HG02870 (cell line): ENCODE results near the gene RPS15.
"Not testable (repeated sequence)": the region's sequence is repeated elsewhere in the genome, so short reads cannot be mapped to it uniquely, and the experiment has no call there.

Experiments used
- ATAC-seq: cut with Tn5 transposase; IDR thresholded peaks from one replicate; pipeline ENCODE4 v1.9.1; 2021; ENCODE audit warnings: mild to moderate bottlenecking, moderate library complexity; ENCODE audit not compliant: unreplicated experiment

The RPS15 gene

DNA sequence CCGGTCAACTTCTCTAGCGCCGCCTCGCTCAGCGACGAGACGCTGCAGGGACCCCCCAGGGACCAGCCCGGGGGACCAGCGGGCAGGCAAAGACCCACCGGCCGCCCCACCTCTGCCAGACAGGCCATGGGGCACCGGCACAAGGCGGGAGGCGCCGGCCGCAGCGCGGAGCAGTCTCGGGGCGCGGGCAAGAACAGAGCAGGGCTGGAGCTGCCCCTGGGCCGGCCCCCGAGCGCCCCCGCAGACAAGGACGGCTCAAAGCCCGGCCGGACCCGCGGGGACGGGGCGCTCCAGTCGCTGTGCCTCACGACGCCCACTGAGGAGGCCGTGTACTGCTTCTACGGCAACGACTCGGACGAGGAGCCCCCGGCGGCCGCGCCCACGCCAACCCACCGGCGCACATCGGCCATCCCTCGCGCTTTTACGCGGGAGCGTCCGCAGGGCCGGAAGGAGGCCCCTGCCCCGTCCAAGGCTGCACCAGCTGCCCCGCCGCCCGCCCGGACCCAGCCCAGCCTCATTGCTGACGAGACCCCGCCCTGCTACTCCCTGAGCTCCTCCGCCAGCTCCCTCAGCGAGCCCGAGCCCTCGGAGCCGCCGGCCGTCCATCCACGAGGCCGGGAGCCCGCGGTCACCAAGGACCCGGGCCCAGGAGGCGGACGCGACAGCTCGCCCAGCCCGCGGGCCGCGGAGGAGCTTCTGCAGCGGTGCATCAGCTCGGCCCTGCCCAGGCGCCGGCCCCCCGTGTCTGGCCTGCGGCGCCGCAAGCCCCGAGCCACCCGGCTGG lies 29.5 kb downstream of the RPS15 start:
- ATAC-seq, result no peak

DNA sequence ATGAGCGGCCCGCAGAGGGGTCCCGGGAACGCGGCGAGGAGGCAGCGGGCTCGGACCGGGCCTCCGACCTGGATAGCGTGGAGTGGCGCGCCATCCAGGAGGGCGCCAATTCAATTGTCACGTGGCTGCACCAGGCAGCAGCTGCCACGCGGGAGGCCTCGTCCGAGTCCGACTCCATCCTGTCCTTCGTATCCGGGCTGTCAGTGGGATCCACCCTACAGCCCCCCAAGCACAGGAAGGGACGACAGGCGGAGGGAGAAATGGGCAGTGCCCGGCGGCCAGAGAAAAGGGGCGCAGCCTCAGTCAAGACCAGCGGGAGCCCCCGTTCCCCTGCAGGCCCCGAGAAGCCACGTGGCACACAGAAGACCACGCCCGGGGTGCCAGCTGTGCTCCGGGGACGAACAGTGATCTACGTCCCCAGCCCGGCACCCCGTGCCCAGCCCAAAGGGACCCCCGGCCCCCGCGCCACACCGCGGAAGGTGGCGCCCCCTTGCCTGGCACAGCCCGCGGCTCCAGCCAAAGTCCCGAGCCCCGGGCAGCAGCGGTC lies 30.2 kb downstream of the RPS15 start:
- ATAC-seq, result no peak

DNA sequence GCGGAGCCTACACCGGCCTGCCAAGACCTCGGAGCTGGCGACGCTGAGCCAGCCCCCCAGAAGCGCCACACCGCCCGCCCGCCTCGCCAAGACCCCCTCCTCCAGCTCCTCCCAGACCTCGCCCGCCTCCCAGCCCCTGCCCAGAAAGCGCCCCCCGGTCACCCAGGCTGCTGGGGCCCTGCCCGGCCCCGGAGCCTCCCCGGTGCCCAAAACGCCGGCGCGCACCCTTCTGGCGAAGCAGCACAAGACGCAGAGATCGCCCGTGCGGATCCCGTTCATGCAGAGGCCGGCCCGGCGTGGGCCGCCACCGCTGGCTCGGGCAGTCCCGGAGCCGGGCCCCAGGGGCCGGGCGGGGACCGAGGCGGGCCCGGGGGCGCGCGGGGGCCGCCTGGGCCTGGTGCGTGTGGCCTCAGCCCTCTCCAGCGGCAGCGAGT lies 30.6 kb downstream of the RPS15 start:
- ATAC-seq, result no peak

DNA sequence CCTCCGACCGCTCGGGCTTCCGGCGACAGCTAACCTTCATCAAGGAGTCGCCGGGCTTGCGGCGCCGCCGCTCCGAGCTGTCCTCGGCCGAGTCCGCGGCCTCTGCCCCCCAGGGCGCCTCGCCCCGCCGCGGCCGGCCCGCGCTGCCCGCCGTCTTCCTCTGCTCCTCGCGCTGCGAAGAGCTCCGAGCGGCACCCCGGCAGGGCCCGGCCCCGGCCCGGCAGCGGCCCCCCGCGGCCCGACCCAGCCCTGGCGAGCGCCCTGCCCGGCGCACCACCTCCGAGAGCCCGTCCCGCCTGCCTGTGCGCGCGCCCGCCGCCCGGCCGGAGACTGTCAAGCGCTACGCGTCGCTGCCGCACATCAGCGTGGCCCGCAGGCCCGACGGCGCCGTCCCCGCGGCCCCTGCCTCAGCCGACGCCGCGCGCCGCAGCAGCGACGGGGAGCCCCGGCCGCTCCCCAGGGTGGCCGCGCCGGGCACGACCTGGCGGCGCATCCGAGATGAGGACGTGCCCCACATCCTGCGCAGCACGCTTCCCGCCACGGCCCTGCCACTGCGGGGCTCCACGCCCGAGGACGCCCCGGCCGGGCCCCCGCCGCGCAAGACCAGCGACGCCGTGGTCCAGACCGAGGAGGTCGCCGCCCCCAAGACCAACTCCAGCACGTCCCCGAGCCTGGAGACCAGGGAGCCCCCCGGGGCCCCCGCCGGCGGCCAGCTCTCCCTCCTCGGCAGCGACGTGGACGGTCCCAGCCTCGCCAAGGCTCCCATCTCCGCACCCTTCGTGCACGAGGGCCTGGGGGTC lies 31.3 kb downstream of the RPS15 start:
- ATAC-seq, result no peak

DNA sequence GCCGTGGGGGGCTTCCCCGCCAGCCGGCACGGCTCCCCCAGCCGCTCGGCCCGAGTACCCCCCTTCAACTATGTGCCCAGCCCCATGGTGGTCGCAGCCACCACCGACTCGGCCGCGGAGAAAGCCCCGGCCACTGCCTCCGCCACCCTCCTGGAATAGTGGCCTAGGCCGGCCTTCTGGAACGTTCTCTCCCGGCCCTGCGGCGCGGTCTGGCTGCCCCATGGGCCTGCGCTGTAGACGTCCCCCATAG lies 31.8 kb downstream of the RPS15 start:
- ATAC-seq, result no peak

DNA sequence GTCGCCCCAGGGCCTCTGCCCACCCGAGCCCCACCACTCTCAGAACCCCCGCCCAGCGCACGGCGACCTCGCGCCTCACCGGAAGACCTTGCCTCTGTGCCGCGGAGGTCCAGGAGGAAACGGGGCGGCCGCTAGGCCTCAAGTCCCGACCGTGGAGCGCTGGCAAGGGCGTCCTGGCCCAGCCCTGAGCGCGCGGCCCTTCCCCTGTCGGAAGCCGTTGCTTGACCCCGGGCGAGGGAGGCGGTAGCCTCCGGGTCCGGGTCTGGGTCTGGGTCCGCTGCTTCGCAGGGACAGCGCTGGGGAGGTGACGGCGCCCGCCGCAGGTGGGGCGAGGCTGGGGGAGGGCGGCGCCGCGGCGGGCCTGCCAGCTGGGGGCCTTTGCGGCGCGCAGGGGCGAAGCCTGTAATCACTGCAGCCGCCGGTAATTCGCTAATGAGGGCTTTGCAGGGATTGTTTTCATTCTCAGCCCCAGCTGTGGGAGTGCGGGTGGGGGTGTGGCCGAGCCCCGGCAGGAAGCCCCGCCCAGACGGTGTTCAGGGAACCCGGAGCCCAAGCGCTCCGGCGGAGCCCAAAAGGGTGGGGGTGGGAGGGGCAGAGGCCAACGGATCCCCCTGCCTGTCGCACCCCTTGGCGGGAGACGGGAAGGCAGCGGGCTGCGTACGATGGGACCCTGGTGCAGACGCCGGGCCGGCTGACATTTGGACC lies 32.3 kb downstream of the RPS15 start:
- no peak for ATAC-seq

DNA sequence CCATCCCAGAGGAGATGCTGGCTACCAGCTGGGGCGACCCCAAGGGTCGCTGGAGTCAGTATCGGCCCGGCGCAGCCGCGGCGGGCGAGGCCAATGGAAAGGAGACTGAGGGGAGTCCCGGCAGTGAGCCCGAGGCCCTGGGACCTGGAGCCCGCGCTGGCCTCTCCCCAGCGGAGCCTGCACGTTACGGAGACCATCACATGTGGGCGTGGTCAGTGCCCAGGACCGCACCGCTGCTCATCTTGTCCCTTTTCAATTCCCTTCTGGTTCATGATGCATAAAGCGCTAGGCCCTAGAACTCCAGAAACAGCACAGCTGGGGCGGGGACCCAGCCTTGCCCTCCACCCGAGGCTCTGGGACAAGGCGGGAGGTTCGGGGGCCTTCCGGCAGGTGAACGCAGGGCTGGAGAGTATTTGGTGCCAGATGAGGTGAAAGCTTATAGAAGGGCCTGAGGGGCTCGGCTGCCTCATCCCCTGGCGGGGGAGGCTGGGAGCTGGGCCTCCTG lies 32.9 kb downstream of the RPS15 start:
- ATAC-seq, result no peak

DNA sequence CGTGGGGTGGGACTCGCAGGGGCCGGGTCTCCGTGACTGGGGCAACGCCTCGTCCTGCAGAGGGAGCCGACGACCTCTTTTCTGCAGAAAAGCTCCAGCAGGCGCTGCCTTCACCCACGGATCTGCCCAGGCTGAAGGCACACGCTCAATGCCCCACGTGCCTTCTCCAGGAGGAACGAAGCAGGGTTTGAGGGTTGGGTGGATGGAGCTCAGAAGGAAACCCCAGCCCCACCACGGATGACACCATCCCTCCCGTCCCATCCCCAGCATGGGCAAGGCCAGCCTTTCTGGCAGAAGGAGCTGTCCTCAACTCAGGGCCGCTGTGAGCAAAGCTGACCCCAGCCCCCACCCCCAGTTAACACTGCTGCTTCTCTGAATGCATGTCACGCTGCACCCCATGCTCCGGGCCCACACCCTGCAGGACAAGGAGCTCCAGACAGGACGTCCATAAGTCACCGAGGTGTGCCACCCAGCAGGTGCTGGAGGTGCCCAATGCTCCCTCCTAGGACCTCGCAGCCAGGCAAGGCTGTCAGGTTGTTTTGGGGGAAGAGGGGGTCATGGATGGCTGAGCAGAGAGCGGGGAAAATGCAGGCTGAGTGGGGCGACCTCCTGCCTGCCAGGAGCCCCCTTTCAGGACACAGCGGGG lies 33.4 kb downstream of the RPS15 start:
- no peak for ATAC-seq

DNA sequence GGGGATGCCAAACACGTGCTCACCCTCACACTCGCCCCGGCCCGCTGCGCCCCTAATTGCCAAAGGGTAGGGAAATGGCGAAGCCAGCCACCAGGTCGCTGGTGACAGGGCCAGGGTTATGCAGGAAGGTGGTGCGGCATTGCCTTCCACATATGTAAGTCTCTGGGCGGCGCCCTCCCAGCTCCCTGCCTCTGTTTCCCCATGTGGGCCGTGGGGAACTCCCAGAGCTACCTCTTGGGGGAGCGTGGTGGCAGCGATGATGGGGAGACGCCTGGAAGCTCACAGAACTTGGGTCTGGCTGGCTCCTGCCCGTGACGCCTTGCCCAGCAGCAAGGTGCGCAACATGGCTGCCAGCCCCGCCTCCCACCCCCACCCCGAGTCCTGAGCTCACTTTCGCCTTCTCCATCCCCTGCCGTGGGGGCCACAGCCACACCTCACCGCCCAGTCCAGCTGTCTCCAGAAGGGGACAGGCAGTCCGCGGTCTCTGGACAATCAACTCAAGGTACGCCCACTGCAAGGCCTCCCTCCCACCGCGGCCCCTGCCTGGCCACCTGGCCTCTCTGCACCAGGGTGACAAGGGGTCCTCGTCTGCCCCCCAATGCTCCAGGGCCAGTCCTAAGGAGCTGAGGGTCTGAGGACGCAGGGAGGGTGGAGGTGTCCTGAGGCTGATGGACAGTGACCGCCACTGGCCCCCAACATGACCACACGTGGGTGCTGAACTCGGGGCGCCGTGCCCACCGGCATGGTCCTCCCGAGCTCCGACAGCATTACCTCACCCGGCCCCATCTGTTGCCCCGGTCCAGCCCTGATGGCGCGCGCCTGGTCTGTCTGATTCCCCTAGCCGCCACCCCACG lies 34.3 kb downstream of the RPS15 start:
- ATAC-seq, result no peak

DNA sequence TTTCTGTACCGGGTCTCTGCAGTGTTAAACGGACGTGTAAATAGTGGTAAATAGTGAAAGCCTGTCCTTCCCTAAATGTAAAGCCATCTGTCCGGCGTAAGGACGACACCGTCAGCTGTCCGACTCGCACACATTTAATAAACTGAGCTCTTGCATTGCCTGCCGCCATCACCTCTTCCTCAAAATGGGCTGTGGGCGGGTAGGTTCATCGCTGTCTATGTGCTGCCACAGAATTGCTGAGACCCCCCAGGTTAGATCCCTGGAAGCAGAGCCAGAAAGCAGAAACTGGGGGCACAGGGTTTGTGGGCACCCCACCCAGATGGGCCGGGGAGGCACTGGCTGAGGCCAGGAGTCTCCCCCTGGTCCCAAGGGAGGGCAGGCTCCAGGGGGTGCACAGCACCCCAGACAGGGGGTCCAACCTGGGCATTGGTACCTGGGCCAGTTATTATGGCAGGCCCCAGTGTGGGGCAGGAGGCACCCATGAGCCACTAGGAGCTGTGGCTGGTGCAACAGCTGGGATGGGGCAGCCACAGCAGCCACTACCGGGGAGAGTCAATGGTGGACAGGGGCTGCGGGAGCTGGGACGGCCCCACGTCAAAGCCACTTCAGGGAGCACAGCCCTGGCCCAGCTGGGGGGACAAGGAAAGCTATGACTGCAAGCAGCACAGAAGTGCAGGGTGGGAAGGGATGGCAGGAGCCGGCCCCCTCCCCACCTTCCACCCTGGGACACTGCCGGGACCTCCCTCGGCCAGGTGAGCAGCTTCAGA lies 35.1 kb downstream of the RPS15 start:
- ATAC-seq, result no peak

DNA sequence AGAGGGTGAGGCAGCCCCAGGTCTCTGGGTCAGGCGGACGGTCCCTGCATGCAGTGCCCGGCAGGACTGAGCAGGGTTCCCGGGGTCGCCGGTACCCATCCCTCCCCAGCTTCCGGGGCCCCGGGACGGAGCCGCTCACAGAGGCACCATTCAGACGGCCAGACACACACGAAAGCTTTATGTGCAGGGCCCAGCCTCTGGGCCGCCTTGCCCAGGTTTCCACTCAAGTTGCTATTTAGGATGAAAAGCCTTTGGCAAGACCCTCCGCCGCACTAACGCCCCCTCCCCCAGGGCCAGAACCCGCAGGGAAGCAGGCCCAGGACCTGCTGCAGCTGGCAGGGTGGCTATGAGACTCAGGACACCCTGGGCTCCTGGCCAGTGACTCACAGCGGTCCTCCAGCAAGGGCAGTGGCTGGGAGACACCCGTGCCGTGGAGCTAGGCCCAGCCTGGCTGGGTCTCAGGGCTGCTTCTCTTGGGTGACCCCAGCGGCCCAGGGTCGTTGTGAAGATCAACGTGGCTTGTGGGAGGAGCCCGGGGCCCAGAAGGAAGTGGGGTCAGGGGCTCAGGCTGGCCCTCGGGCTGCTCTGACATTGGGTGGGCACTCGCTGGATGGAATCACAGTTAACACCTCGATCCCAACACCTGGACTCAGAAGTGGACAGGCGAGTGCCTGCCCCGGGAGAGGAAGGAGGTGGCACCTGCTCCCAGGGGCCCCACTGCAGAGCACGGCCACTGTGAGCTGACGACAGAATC lies 36.0 kb downstream of the RPS15 start:
- no peak for ATAC-seq

DNA sequence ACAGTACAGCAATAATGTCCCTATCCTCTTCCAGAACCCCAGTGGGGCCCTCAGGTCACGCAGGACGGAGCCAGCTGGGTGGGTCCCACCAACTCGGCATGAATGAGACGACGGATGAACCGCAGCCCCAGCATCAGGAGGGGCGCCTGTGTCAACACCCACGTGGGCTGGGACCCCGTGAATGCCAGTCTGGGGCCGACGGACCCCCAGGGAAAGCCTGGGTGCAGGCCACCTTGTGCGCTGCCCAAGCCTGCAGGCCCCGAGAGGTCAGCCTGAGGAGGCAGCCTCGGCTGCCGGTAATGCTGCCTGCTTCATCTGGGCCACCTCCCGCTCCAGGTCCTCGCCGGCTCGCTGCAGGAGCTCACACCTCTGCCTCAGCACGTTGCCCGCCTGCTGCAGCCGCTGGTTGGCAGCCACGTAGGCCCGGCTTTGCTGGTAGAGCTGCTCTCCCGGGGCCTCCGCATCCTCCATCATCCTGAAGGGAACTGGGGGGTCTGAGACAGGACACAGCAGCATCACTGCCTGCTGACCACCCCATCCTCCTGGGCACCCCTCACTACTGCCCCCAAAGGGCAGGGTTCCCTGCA lies 36.7 kb downstream of the RPS15 start:
- ATAC-seq, result no peak

DNA sequence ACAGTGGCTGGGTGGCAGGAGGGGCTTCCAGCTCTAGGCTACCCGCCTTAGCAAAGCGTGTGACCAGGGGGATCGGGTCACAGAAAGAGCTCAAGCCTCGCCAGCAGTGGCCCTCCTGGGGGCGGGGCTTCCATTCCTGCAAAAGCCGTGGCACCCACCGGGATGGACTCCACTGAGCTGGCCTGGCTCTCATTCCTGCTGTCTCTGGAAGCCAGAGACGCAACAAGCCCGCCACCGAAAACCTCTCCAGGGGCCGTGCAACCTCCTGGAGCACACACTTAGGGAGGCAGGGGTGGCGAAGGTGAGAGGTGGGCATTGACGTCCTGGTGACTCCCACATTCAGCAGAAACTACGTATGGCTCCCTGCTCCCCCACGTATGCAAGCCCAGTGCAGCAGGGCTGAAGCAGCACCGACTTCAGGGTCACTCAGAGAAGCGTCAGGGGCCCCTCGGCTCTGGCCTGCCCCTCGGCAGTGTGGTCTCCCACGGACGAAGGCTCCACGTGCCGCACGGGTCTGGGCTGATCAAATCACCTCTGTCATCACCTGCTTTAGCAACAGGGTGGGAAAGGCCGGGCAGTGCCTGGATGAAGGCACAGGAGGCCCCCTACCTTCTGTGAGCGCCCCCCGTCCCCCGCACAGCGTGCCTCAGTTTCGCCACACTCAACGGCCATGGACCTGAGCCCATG lies 37.7 kb downstream of the RPS15 start:
- no peak for ATAC-seq

DNA sequence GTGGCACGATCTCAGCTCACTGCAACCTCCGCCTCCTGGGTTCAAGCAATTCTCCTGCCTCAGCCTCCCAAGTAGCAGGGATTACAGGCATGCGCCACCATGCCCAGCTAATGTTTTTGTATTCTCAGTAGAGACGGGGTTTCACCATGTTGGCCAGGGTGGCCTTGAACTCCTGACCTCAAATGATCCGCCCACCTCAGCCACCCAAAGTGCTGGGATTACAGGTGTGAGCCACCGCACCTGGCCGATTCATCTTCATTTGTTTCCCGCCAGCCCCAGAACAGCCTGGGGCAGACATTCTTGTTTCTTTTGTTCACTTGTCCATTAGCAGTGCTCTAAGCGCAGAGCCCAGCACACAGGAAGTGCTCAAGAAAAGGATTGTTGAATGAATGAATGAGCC lies 38.9 kb downstream of the RPS15 start:
- not testable (repeated sequence) for ATAC-seq

DNA sequence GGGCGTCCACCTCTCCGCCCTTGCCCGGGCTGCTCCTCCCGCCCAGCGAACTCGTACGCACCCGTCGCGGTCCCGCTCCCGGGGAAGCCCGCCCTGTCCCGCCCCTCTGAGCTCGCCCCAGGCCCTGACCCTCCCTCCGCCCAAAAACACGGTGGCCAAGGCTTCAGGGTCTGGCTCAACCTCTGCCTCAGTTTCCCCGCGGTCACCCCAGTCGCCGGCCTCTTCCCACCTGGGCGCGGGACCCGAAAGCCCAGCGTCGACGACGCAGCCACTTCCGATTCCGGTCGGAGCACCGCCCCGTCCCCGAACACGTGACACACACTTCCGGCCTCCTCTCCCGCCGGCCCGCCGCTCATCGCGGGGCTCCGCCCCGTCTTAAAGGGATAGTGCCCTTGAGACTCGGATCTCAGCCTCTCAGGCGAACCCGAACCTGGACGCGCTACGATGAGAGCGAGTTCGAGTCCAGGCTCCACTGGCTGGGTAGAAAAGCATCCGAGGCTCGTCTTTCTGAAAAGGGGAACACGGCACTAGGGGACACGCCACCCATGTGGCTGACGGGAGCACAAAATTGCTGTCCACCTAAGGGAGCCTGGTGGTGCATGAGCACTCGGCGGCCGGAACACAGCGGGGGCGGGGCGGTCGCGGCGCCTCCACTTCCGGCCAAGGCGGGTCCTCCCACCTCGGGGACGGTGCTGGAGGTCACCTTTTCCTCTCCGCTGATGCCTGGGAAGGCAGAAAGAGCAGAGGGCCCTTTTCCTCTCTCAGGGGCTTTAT lies 40.9 kb downstream of the RPS15 start, which contains the start of gene C19orf25:
C19orf25 (minus strand) TSS at position 282 of the 774 bp plus-strand sequence. CDS start 312 bp downstream, outside the sequence.
- peak; percentile 90 for ATAC-seq

DNA sequence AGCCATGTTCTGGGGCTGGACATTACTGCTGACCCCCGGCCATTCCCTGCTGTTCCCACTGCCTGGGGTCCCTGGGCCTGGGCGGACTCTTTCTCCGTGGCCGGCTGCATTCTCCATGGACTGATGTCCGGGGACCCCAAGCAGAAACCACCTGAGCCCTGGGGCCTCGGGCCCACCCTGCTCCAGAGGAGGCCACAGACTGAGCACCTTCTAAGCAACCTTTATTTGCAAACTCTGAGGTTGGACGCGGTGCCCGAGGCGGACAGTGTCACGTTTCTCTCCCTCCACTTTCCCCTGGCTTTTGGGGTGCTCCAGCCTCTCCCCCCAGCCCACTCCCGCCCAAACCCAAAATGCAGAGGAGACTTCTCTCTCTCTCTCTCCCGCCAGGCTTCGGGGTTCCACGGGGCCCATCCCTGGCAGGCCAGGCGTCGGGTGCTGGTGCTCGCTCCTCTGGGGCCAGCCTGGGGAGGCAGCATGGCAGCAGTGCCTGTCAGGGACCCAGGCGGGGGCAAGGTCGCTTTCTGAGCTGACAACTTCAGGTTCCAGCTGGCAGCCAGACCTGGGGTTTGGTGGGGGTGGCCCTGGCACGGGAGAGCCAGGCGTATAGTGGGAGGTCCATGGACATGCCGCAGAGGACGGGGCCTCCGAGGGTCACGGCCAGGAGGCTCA lies 43.2 kb downstream of the RPS15 start:
- ATAC-seq, result no peak
